ENCODE data around the gene CPOX.

CPOX gene

DNA sequence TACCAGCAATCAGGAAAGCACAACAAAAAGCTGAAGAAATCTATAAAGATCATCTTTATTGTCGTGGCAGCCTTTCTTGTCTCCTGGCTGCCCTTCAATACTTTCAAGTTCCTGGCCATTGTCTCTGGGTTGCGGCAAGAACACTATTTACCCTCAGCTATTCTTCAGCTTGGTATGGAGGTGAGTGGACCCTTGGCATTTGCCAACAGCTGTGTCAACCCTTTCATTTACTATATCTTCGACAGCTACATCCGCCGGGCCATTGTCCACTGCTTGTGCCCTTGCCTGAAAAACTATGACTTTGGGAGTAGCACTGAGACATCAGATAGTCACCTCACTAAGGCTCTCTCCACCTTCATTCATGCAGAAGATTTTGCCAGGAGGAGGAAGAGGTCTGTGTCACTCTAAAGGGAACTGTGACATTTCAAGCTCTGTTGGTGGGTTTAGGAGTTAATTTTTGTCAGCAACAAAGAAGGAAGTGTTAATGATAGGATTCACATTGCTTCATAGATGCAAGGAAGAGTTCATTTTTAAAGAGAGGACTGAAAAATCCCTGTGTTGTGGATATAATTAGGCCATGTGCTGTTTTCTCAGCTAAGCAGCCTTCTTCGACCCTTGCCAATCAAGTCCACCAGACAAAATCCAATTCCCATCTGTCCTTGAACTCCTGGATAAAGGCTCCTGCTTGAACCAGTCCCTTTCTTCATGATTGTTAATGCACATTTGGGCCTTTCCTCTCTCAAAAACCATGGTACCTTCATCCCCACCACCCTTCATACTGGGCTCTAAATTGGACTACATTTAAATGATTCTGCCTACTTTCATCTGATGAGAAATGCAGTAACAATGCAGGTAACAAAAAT lies 60.5 kb downstream of the CPOX start:
- no peak for DNase-seq

DNA sequence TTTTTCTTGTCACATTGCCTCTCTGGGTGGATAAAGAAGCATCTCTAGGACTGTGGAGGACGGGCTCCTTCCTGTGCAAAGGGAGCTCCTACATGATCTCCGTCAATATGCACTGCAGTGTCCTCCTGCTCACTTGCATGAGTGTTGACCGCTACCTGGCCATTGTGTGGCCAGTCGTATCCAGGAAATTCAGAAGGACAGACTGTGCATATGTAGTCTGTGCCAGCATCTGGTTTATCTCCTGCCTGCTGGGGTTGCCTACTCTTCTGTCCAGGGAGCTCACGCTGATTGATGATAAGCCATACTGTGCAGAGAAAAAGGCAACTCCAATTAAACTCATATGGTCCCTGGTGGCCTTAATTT lies 61.2 kb downstream of the CPOX start:
- DNase-seq = no peak

DNA sequence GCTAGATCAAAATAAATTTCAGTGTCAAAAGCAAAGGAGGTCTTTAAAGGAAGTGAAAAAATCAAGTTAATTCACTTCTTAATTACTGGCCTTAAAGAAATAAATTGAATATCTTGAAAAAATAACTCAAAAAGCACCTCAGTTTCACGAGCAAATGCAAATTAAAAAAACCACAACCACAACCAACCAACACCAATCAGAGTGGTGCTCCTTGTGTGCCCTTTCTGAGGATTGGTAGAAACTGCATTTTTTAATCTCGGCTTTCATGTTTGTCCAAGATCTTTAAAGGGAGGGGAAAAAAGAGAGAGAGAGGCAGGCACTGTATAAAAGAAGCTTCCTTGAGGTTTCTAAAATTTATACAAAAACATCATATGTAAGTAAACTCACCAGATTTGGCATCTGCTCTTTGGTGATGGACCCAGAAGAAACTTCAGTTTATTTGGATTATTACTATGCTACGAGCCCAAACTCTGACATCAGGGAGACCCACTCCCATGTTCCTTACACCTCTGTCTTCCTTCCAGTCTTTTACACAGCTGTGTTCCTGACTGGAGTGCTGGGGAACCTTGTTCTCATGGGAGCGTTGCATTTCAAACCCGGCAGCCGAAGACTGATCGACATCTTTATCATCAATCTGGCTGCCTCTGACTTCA lies 61.7 kb downstream of the CPOX start, which contains the start of gene GPR15:
TSS of gene GPR15 (plus strand) at position 357 of the 653 bp plus-strand sequence. CDS start at position 413, 56 bp downstream.
- no peak for DNase-seq

DNA sequence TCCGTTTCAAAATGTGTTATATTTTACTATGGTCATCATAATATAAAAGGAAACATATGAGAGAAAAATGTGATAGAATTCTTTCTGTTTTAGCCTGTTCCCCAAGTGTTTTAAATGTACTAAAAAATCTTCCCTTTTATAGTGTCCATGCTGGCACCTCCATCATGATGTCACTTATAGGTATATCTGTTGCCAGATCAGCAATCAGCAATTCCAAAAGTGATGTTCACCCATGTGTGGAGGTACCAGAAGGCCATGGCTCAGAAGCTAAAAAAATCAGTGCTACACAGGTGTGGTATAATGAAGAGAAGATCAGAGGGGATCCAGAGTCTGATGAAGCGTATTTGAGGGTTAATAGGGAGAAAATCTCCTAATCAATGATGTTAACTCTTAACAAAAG lies 62.7 kb downstream of the CPOX start:
- no peak for DNase-seq

DNA sequence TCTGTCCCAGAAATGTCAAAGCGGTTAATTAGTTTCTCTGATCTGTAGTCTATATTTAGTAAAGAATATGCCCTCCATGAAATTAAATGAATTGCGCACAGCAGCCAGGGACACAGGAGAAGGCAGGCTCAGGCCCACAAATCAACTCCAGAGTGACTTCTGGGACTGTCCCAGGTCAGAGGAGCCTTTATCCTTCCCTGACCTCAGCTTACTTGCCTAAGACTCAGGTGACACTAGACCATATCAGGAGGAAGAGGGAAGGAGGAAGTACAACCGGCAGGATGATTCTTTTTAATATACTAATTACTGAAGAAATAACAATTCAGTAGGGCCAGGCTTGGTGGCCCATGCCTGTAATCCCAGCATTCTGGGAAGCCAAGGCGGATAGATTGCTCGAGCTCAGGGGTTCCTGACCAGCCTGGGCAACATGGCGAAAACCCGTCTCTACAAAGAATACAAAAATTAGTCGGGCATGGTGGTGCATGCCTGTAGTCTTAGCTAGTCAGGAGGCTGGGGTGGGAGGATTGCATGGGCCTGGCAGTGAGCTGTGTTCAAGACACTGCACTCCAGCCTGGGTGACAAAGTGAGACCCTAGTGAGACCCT lies 63.5 kb downstream of the CPOX start:
- no peak for DNase-seq
